Thyroid gland (tissue), 4 donors: Measurements from ENCODE around the gene CUEDC1. TPM values are rescaled to one million over a fixed set of nuclear protein-coding genes. Genes with fewer than 3 reads are reported as not detected.

Source experiments
- DNase-seq, 2 donors: peaks; one replicate each; pipeline ENCODE4 v3.0.0-alpha.2; 2019
- H3K27ac ChIP-seq, 3 donors: fragments of 200-600 bp; sonication (generic); 1 replicate in 2 of 3; 2 replicates in 1 of 3; pipeline ENCODE4 v1.5.1; 2016 to 2019; ENCODE audit warnings: mild to moderate bottlenecking in 1 of 3, moderate library complexity in 1 of 3
- H3K27me3 ChIP-seq: fragments of 200-600 bp; sonication (generic); one replicate; pipeline ENCODE4 v1.5.1; 2019
- H3K36me3 ChIP-seq, 2 donors: fragments of 200-600 bp; sonication (generic); one replicate each; pipeline ENCODE4 v1.5.1; 2016 to 2019
- H3K4me1 ChIP-seq, 2 donors: fragments of 200-600 bp; sonication (generic); one replicate each; pipeline ENCODE4 v1.5.1; 2017 to 2019
- H3K4me3 ChIP-seq, 3 donors: fragments of 200-600 bp; sonication (generic); replicated peaks in 1 of 3; 1 replicate in 2 of 3; 2 replicates in 1 of 3; pipeline ENCODE4 v1.5.1; 2016; ENCODE audit warnings: mild to moderate bottlenecking in 1 of 3
- H3K9me3 ChIP-seq: fragments of 200-600 bp; sonication (generic); one replicate; pipeline ENCODE4 v1.5.1; 2017
- CTCF ChIP-seq, 6 experiments: fragments of 200-600 bp in 3 of 6; fragments of 450-650 bp in 3 of 6; sonication (generic) in 3 of 6; IDR thresholded peaks; one replicate each; pipeline ENCODE4 v1.5.1; 2016 to 2019; ENCODE audit warnings: antibody characterized with exemption in 6 of 6, mild to moderate bottlenecking in 2 of 6, inconsistent platforms in 1 of 6, moderate library complexity in 1 of 6
- POLR2A ChIP-seq, 2 donors: fragments of 450-650 bp; IDR thresholded peaks; one replicate each; pipeline ENCODE4 v1.6.1; 2017; ENCODE audit warnings: antibody characterized with exemption in 2 of 2, mild to moderate bottlenecking in 2 of 2, moderate library complexity in 1 of 2
- WGBS, 2 donors: methylation state at CpG; one replicate each; pipeline ENCODE4 v1.1.5; 2017; 5-methylcytosine and 5-hydroxymethylcytosine counted together
- intact Hi-C: fragments of 100-400 bp; cut with DNase I; formaldehyde crosslinking; loops from one replicate; pipeline ENCODE4 v1.15.1; 2023
- total RNA-seq, 4 donors: library from RNA; depleted of rRNA; stranded (reverse); fragments of >200 nt; gene quantifications; one replicate each; pipeline ENCODE4 v1.2.3, GENCODE V29; 2016

The CUEDC1 gene
- total RNA-seq, 4 donors from 2014 or later = 25.6 to 32.3 (median 29.9) TPM

DNA sequence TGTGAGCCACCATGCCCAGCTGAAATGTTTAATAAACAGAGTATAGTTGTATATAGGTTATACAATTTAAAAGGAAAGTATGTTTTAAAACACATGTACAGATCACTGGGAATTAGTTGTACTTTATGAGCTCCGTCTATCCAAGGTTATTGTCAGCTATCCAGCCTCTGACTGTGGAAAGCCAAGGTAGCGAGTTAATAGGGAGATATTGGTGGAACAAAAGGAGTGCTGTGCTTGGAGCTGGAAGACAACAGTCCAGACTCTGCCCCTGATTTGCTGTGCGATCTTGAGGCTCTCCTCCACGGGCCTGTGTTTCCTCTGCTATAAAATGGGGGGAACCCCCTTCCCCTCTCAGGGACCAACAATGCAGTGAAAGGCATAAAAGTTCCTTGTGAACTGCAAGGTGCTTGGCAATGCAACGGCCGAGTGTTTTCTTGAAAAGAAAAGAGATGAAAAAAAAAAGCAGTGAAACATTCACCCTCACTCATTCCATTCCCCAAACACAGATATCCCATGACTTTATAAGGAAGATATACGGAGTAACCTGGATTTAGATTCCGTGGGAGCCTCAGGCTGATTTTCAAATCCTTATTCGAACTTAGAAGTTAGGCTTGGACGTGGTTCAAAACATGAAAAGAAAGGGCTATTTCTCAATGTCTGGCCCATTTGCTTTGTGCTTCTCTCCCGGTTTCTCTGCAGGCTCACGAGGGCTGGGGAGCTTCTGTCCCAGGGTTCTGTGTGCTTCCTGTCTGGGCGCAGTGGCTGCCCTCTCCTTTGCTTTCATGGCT, 34.1 kb downstream of the CUEDC1 start:
- Histone ChIP-seq H3K9me3 (no peaks in the 10 kb centered on the region), H3K36me3 (no peaks in the 10 kb centered on the region), H3K27me3 (no peaks in the 10 kb centered on the region), H3K27ac (peak overlapping the region; percentile 39 to 63 (median 41)), H3K4me1 (peaks cover 71 to 77% of the 10 kb centered on the region in 2 donors), H3K4me3 (no peak overlapping the region)
- peak; percentile 37 to 41 for DNase-seq
- WGBS, 2 donors = 27 to 31% methylated on average over 13 of the region's 13 CpGs
- intact Hi-C loops = no loop called here
- TF ChIP-seq POLR2A (IDR thresholded peaks at IDR 0.05) = no peak
- no peak for TF ChIP-seq CTCF (IDR thresholded peaks at IDR 0.05)

GRCh38 chr17:57919918-57920317, 35.3 kb downstream of the CUEDC1 start:
- WGBS, 2 donors = 56 to 65% methylated on average over 5 of the region's 5 CpGs
- Histone ChIP-seq H3K36me3 (no peaks in the 10 kb centered on the region), H3K4me3 (no peak overlapping the region), H3K9me3 (no peaks in the 10 kb centered on the region), H3K27me3 (no peaks in the 10 kb centered on the region), H3K27ac (no peak overlapping the region), H3K4me1 (peaks cover 74 to 77% of the 10 kb centered on the region in 2 donors)
- no peak for DNase-seq
- TF ChIP-seq CTCF (IDR thresholded peaks at IDR 0.05) (no peak), POLR2A (IDR thresholded peaks at IDR 0.05) (no peak)
- intact Hi-C loops = no loop called here

GRCh38 chr17:57918017-57918895, 37.0 kb downstream of the CUEDC1 start:
- no peak for TF ChIP-seq CTCF (IDR thresholded peaks at IDR 0.05)
- TF ChIP-seq POLR2A (IDR thresholded peaks at IDR 0.05) = no peak
- Histone ChIP-seq H3K9me3 (no peaks in the 10 kb centered on the region), H3K27ac (peak overlapping the region; percentile 85 to 91 (median 87)), H3K4me1 (peaks cover 80 to 88% of the 10 kb centered on the region in 2 donors), H3K27me3 (no peaks in the 10 kb centered on the region), H3K4me3 (no peak overlapping the region), H3K36me3 (no peaks in the 10 kb centered on the region)
- intact Hi-C loops = no loop called here
- no peak for DNase-seq
- WGBS, 2 donors = 61 to 77% methylated on average over 5 of the region's 5 CpGs

GRCh38 chr17:57916925-57917858, 38.0 kb downstream of the CUEDC1 start:
- peaks cover 85 to 93% of the 10 kb centered on the region in 2 donors for H3K4me1 ChIP-seq
- H3K4me3 ChIP-seq = no peak overlapping the region

More at GRCh38 chr17:57916925-57917858, 38.0 kb downstream of the CUEDC1 start:
- Histone ChIP-seq H3K36me3 (no peaks in the 10 kb centered on the region), H3K9me3 (no peaks in the 10 kb centered on the region), H3K27ac (peak overlapping the region; percentile 85 to 91 (median 87)), H3K27me3 (no peaks in the 10 kb centered on the region)
- peak in 1 of 2 donors; percentile 27 for TF ChIP-seq POLR2A (IDR thresholded peaks at IDR 0.05)
- TF ChIP-seq CTCF (IDR thresholded peaks at IDR 0.05) = peak in 3 of 6 experiments; percentile 6 to 26 (median 18)
- peak; percentile 84 to 87 for DNase-seq
- intact Hi-C loops = no loop called here
- 66% methylated on average over 9 of the region's 9 CpGs for WGBS, 2 donors
